ENCODE measurements around the gene CASS4. TPM values are rescaled to one million over a fixed set of nuclear protein-coding genes. Genes with fewer than 3 reads are reported as not detected.

The CASS4 gene
- total RNA-seq, 1 donor from 2014 or later = 0.17 TPM

GRCh38 chr20:56445540-56445939 lies 33.5 kb downstream of the CASS4 start:
- no peak for DNase-seq

DNA sequence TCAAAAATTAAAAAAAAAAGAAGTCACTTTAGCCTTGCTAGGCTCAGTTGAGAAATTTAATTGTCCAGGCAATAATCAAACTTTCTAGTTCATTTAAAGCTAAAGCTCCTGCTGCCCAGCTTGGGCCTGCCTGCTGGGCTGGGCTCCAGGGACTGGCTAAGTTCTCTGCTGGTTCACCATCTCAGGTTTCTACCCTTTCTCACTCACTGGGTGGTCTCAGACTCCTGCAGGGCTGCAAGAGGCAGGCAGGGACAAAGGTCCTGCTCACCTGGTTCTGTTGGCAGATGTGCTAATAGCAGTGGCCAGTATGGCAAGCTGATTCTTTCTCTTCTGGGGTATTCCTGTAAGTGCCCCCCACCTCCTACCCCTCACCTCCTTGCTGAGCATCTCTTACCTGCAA lies 35.2 kb downstream of the CASS4 start:
- DNase-seq = no peak

DNA sequence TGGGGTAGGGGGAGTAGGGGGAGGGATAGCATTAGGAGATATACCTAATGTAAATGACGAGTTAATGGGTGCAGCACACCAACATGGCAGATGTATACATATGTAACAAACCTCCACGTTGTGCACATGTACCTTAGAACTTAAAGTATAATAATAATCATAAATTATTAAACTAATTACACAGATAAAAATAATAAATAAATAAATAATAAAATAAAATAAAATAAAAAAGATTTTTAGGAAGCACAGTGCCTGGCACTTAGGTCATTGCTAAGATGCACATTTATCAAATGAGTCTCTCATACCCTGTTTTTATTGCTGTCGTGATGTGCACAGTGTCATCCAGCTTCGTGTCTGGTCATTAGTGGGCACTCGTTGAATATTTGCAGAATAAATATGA lies 37.4 kb downstream of the CASS4 start:
- no peak for DNase-seq

- DNase-seq = no peak
Observed at GRCh38 chr20:56451056-56451765, 39.2 kb downstream of the CASS4 start.

DNA sequence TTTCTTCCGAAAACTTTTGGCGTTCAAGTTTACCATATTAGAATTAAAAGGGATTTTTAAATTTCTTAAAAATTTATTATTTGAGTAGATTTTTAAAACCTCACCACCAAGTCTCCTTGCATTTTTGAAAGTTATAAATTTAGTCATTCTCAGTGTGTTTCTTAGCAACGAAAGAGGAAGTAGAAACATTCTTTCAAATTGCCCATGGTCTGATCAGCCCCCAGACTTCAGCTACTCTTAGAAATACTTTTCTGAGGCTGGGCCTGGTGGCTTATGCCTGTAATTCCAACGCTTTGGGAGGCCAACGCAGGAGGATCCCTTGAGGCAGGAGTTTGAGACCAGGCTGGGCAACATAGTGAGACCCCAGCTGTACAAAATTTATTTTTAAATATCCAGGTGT lies 41.3 kb downstream of the CASS4 start:
- no peak for DNase-seq

DNA sequence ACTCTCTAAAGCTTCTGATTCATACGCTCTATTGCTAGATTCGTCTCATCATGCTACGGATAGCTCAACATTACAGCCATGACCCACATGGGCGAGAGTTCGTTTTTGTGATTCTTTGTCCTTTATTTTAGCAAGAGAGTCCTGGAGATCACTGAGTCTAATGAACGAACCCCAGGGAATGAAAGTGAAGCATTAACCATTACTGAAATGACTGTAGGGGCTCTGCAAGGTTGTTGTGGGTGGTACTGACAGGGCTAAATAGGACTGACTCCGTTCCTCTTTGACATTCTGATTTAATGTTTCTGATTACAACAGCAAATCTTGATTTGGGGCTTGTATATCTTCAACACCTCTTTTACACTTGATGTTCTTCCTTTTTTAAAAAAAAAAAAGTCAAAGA lies 42.7 kb downstream of the CASS4 start:
- DNase-seq = no peak

DNA sequence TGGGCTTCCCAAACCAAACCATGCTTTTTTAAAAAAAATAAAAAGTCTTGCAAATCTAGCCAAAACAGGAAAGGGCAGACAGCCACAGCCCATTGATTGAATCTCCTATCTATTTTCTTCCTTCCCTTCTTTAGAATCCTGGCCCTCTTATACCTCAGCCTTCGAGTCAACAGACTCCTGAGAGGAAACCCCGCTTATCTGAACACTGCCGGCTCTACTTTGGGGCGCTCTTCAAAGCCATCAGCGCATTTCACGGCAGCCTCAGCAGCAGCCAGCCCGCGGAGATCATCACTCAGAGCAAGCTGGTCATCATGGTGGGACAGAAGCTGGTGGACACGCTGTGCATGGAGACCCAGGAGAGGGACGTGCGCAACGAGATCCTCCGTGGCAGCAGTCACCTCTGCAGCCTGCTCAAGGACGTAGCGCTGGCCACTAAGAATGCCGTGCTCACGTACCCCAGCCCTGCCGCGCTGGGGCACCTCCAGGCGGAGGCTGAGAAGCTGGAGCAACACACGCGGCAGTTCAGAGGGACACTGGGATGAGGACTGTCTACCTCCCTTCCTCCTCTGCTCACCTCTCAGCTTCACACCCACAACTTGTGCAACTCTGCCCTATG lies 46.3 kb downstream of the CASS4 start:
- DNase-seq = no peak

DNA sequence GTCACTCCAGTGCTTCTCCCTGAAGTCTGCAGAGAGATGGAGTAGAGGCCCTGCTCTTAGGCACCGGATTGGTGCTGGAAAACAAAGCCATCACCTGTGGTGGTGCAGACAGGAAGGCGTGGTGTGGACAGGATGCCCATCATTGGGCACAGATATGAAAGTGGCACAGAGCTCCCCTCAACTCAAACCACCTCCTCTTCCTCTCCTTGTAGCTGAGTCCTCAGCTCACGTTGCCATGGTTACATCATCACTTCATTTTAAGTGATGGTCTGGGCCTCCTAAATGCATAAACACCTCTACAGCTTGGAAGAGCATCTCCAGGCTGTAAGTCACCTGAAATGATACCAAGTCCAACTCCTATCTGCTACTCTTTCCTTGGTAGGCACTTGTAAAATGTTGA lies 48.4 kb downstream of the CASS4 start:
- no peak for DNase-seq

- no peak for DNase-seq
Observed at GRCh38 chr20:56461576-56461975, 49.5 kb downstream of the CASS4 start.

GRCh38 chr20:56463428-56463827 lies 51.4 kb downstream of the CASS4 start:
- no peak for DNase-seq

DNA sequence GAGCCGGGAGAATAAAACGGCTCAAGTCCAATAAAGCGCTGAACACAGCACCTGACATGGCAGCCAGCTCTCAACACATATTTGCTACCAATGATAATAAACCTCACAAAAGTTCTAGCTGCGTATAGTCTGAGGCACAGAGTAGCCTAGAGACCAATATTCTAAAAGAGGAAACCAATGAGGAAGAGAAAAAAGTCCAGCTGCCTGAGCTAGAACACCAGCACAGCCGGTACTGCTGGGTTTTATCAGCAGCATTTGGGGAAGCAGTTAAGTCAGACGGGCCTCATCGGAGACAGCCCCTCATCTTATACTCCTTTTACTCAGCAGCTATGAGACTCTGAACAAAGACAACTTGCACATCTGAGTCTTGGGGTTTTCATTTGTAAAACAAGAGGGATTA lies 53.9 kb downstream of the CASS4 start:
- no peak for DNase-seq

GRCh38 chr20:56467968-56468315 lies 55.9 kb downstream of the CASS4 start:
- no peak for DNase-seq

GRCh38 chr20:56468316-56469076 lies 56.4 kb downstream of the CASS4 start, which contains the start of gene RTF2:
Gene RTF2 (plus strand): TSS chr20:56468627. CDS start chr20:56468698, 71 bp downstream.
- peak; percentile 97 for DNase-seq

DNA sequence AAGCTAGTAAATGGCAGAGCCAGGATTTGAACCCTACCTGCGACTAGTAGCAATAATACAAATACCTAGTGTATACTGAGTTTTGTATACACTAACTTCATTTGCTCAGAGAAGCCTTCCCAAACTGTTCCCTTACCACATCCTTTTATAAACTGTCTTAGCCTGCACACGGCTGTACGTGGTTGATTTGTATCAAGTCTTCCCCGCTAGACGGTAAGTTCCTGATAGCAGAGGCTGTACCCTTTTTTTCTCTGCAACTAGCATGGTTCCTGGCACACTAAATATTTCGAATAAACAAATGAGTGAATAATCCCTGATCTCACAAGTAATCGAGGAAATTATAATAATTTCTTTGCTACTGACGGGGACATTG lies 57.0 kb downstream of the CASS4 start:
- DNase-seq = peak; percentile 8

GRCh38 chr20:56483970-56484369 lies 71.9 kb downstream of the CASS4 start:
- no peak for DNase-seq

GRCh38 chr20:56487216-56487615 lies 75.2 kb downstream of the CASS4 start:
- no peak for DNase-seq

GRCh38 chr20:56488566-56488965 lies 76.5 kb downstream of the CASS4 start:
- DNase-seq = no peak

- no peak for DNase-seq
Observed at GRCh38 chr20:56501116-56501515, 89.1 kb downstream of the CASS4 start.

- DNase-seq = no peak
Observed at GRCh38 chr20:56503916-56504315, 91.9 kb downstream of the CASS4 start.

- peak; percentile 30 for DNase-seq
Observed at GRCh38 chr20:56504373-56505005, 92.4 kb downstream of the CASS4 start.

GRCh38 chr20:56506103-56506502 lies 94.0 kb downstream of the CASS4 start:
- peak; percentile 78 for DNase-seq
